Measurements from ENCODE around the gene NOXA1.

- TF ChIP-seq EZH2 (IDR thresholded peaks at IDR 0.05; ENCODE audit: borderline replicate concordance, low read depth, low read length, poor library complexity, severe bottlenecking) (no peak), CTCF (conservative IDR thresholded peaks at IDR 0.05; ENCODE audit: low read depth, low read length) (no peak)
These were observed 6.5 kb upstream of the NOXA1 start for GRCh38 chr9:137416563-137417151.
